WERI-Rb-1 (cell line): Measurements from ENCODE around the gene CEP63.

Experiments used
- DNase-seq: peaks from one replicate; pipeline ENCODE4 v3.0.0-alpha.2; 2020
- H3K27ac ChIP-seq: fragments of 250-450 bp; sonication (Bioruptor Pico); 2 replicates; pipeline ENCODE4 v1.5.1; 2020; ENCODE audit warnings: mild to moderate bottlenecking, moderate library complexity
- H3K27me3 ChIP-seq: fragments of 250-450 bp; sonication (Bioruptor Pico); 2 replicates; pipeline ENCODE4 v1.5.1; 2021; ENCODE audit warnings: mild to moderate bottlenecking, low read depth, moderate library complexity; ENCODE audit not compliant: insufficient read depth, severe bottlenecking
- H3K36me3 ChIP-seq: fragments of 250-450 bp; sonication (Bioruptor Pico); 2 replicates; pipeline ENCODE4 v1.5.1; 2020; ENCODE audit warnings: mild to moderate bottlenecking, moderate library complexity
- H3K4me3 ChIP-seq: 2 replicates; pipeline ENCODE4 v1.5.1; 2011; ENCODE audit warnings: low read depth, mild to moderate bottlenecking, control low read depth, low read length
- H3K9me3 ChIP-seq: fragments of 250-450 bp; sonication (Bioruptor Pico); 2 replicates; pipeline ENCODE4 v1.5.1; 2021; ENCODE audit warnings: mild to moderate bottlenecking, moderate library complexity; ENCODE audit not compliant: severe bottlenecking
- TF ChIP-seq, protein P1 (sequence below): IDR thresholded peaks from 2 replicates; pipeline ENCODE4 v1.5.1; 2011; ENCODE audit warnings: low read depth, mild to moderate bottlenecking, control low read depth, inconsistent platforms, low read length

The CEP63 gene

DNA sequence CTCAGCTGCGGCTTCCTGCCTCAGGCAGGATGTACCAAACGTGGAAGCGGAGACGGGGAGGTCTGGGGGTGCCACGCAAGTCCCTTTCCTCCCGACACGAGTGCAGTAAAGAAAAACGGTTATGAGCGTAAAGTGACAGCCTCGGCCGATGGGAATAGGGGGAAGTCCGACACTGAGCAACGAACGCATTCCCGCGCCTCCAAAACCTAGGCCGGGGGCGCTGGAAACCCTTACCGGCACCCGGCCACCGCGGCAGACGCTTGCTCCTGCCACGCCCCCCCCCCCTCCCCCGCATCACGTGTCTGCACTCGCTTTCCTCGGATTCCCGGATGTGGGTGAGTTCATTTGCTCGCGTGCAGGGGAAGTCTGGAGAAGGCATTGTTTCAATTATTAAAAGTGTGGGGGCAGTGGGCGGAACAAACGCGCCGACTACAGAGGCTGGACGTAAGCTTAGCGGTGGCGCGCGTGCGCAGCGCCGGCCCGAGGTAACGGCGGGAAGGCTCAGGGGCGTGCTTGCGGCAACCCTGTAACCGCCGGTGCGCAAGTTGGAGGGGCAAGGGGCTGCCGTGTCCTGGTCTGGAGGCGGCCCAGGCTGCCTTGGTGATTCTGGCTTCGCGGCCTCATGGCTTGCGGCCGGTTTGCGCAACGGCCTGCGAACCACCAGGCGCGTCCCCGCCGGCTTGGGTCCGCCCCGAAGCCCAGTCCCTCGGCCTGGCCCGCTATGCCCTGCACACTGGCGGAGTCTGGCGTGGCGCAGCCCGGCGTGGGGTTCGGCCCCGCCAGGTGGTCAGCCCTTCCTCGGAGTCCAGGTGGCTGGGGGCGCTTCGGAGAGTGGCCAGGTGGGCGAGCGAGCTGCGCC, at the start of gene CEP63, which contains the start of gene ANAPC13:
TSS of gene CEP63 (plus strand) at position 340 of the 859 bp plus-strand sequence. CDS start 9,264 bp downstream, outside the sequence.
TSS of gene ANAPC13 (minus strand) at position 268 of the 859 bp plus-strand sequence. CDS start 3,081 bp downstream, outside the sequence.
- peak within 1 kb of the TSS; percentile 75 for H3K4me3 ChIP-seq
- H3K27me3 ChIP-seq: no peaks in the 10 kb centered on the region
- TF ChIP-seq, protein P1, sequence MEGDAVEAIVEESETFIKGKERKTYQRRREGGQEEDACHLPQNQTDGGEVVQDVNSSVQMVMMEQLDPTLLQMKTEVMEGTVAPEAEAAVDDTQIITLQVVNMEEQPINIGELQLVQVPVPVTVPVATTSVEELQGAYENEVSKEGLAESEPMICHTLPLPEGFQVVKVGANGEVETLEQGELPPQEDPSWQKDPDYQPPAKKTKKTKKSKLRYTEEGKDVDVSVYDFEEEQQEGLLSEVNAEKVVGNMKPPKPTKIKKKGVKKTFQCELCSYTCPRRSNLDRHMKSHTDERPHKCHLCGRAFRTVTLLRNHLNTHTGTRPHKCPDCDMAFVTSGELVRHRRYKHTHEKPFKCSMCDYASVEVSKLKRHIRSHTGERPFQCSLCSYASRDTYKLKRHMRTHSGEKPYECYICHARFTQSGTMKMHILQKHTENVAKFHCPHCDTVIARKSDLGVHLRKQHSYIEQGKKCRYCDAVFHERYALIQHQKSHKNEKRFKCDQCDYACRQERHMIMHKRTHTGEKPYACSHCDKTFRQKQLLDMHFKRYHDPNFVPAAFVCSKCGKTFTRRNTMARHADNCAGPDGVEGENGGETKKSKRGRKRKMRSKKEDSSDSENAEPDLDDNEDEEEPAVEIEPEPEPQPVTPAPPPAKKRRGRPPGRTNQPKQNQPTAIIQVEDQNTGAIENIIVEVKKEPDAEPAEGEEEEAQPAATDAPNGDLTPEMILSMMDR: no peak
- H3K9me3 ChIP-seq: no peaks in the 10 kb centered on the region
- peak; percentile 98 for DNase-seq
- H3K27ac ChIP-seq: peak within 1 kb of the TSS; percentile 100
- peaks cover 32% of the 10 kb centered on the region for H3K36me3 ChIP-seq

- H3K4me3 ChIP-seq: no peak overlapping the region
- H3K27me3 ChIP-seq: no peaks in the 10 kb centered on the region
- H3K27ac ChIP-seq: no peak overlapping the region
- no peaks in the 10 kb centered on the region; the same call in 1 of the 2 replicates for H3K36me3 ChIP-seq
- TF ChIP-seq, protein P1: no peak
- peaks cover 4% of the 10 kb centered on the region for H3K9me3 ChIP-seq
- DNase-seq: no peak
Observed at GRCh38 chr3:134437211-134437752, 48.6 kb upstream of the CEP63 start.

- no peak for DNase-seq
- TF ChIP-seq, protein P1: no peak
- H3K9me3 ChIP-seq: peaks cover 3% of the 10 kb centered on the region
- H3K27ac ChIP-seq: no peak overlapping the region
- no peaks in the 10 kb centered on the region for H3K27me3 ChIP-seq
- H3K36me3 ChIP-seq: no peaks in the 10 kb centered on the region
- H3K4me3 ChIP-seq: no peak overlapping the region
Observed at GRCh38 chr3:134441321-134441720, 44.5 kb upstream of the CEP63 start.

- Histone ChIP-seq H3K27ac (no peak overlapping the region), H3K27me3 (no peaks in the 10 kb centered on the region), H3K36me3 (no peaks in the 10 kb centered on the region), H3K9me3 (peaks cover 3% of the 10 kb centered on the region), H3K4me3 (no peak overlapping the region)
- TF ChIP-seq, protein P1: no peak
- no peak for DNase-seq
Observed at GRCh38 chr3:134441821-134442220, 44.0 kb upstream of the CEP63 start.

DNA sequence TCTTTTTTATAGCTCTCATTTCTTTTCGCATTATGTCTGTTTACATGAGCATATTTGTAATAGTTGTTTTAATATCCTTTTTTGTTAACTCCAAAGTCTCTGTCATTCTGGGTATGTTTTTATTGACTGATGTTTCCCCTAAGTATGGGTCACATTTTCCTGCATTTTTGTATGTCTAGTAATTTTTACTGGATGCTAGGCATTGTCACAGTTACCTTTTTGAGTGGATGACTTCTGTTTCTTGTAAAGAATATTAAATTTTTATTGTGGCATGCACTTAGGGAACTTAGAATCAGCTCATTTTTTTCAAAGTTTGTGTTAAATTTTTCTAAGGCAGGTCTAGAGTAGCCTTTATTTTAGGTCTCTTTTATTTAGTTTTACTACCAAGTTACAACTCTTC, 40.8 kb upstream of the CEP63 start:
- H3K27ac ChIP-seq: peak overlapping the region; percentile 84
- no peaks in the 10 kb centered on the region for H3K27me3 ChIP-seq
- H3K4me3 ChIP-seq: no peak overlapping the region
- peaks cover 3% of the 10 kb centered on the region for H3K9me3 ChIP-seq
- no peaks in the 10 kb centered on the region for H3K36me3 ChIP-seq
- TF ChIP-seq, protein P1: no peak
- DNase-seq: no peak
